Activated T-cell treated with anti-CD3 and anti-CD28 coated beads, Interleukin-2, amount 50 U/mL, for 1 hour (primary cell): Measurements from ENCODE around the gene CDH24.

Experiments used
- DNase-seq: peaks from one replicate; pipeline ENCODE4 v3.0.0-alpha.2; 2020

CDH24 gene

GRCh38 chr14:23043145-23043544 is 14.2 kb downstream of the CDH24 start:
- DNase-seq = no peak

GRCh38 chr14:23042162-23042965 is 15.0 kb downstream of the CDH24 start, which contains the start of gene PSMB11:
TSS of gene PSMB11 (plus strand) at chr14:23042212. CDS start at chr14:23042226, 14 bp downstream.
- no peak for DNase-seq

- no peak for DNase-seq
These were observed 15.6 kb downstream of the CDH24 start for GRCh38 chr14:23041729-23042128.

- DNase-seq = no peak
These were observed 17.2 kb downstream of the CDH24 start for GRCh38 chr14:23040100-23040499.

- DNase-seq = no peak
These were observed 21.8 kb downstream of the CDH24 start for GRCh38 chr14:23035303-23036144.

- peak; percentile 80 for DNase-seq
These were observed 22.6 kb downstream of the CDH24 start, which contains the start of gene PSMB5 for GRCh38 chr14:23034498-23035302. TSS of gene PSMB5 (minus strand) at chr14:23034900. CDS start at chr14:23034881, 19 bp downstream.

GRCh38 chr14:23033801-23034497 is 23.4 kb downstream of the CDH24 start:
- DNase-seq = no peak

GRCh38 chr14:23033251-23033727 is 24.0 kb downstream of the CDH24 start:
- DNase-seq = no peak

GRCh38 chr14:23030936-23031335 is 26.4 kb downstream of the CDH24 start:
- DNase-seq = no peak

- no peak for DNase-seq
These were observed 28.5 kb downstream of the CDH24 start for GRCh38 chr14:23028799-23029198.

- no peak for DNase-seq
These were observed 32.0 kb downstream of the CDH24 start for GRCh38 chr14:23025151-23025814.

- no peak for DNase-seq
These were observed 32.7 kb downstream of the CDH24 start for GRCh38 chr14:23024612-23025075.

- no peak for DNase-seq
These were observed 33.5 kb downstream of the CDH24 start for GRCh38 chr14:23023795-23024152.

GRCh38 chr14:23023022-23023794 is 34.1 kb downstream of the CDH24 start:
- DNase-seq = no peak

GRCh38 chr14:23021889-23022442 is 35.4 kb downstream of the CDH24 start:
- DNase-seq = no peak

GRCh38 chr14:23021434-23021833 is 35.9 kb downstream of the CDH24 start:
- no peak for DNase-seq

GRCh38 chr14:23020143-23021128 is 36.9 kb downstream of the CDH24 start:
- no peak for DNase-seq

GRCh38 chr14:23018107-23018506 is 39.2 kb downstream of the CDH24 start:
- no peak for DNase-seq

GRCh38 chr14:23017091-23017490 is 40.2 kb downstream of the CDH24 start:
- DNase-seq = no peak
